Right atrium auricular region (tissue), 2 donors: Measurements from ENCODE around the gene SMIM41. TPM values are rescaled to one million over a fixed set of nuclear protein-coding genes. Genes with fewer than 3 reads are reported as not detected.

Experiments used
- DNase-seq: peaks from one replicate; pipeline ENCODE4 v3.0.0-alpha.2; 2019; ENCODE audit warnings: low spot score
- H3K27ac ChIP-seq, 2 donors: fragments of 200-600 bp; sonication (generic); 1 replicate in 1 of 2; 2 replicates in 1 of 2; pipeline ENCODE4 v1.5.1; 2016 to 2019
- H3K27me3 ChIP-seq, 2 donors: fragments of 200-600 bp; sonication (generic); one replicate each; pipeline versions ENCODE4 v1.5.1 to v1.6.0; 2017 to 2019
- H3K36me3 ChIP-seq: fragments of 200-600 bp; sonication (generic); one replicate; pipeline ENCODE4 v1.5.1; 2016
- H3K4me1 ChIP-seq, 2 donors: fragments of 200-600 bp; sonication (generic); one replicate each; pipeline versions ENCODE4 v1.5.1 to v1.6.0; 2017 to 2019
- H3K4me3 ChIP-seq, 2 donors: fragments of 200-600 bp; sonication (generic); 1 replicate in 1 of 2; 2 replicates in 1 of 2; pipeline ENCODE4 v1.5.1; 2017 to 2019; ENCODE audit warnings: mild to moderate bottlenecking in 1 of 2, moderate library complexity in 1 of 2
- H3K9me3 ChIP-seq, 2 donors: fragments of 200-600 bp; sonication (generic); one replicate each; pipeline ENCODE4 v1.5.1; 2019
- CTCF ChIP-seq, 2 donors: fragments of 200-600 bp; sonication (generic); IDR thresholded peaks; one replicate each; pipeline ENCODE4 v1.5.1; 2019; ENCODE audit warnings: antibody characterized with exemption in 2 of 2
- total RNA-seq, 2 donors: library from RNA; depleted of rRNA; stranded (reverse); fragments of >200 nt; gene quantifications; one replicate each; pipeline ENCODE4 v1.1.0, GENCODE V29; 2016

The SMIM41 gene
- total RNA-seq, 2 donors from 2014 or later, result 0.44 to 3.2 TPM

GRCh38 chr12:52046859-52047258 is 32.6 kb upstream of the SMIM41 start:
- Histone ChIP-seq H3K4me3 (no peak overlapping the region), H3K36me3 (no peaks in the 10 kb centered on the region), H3K9me3 (no peaks in the 10 kb centered on the region), H3K27ac (peak overlapping the region; percentile 94 to 99), H3K4me1 (peaks cover 0 to 86% of the 10 kb centered on the region in 2 donors), H3K27me3 (no peaks in the 10 kb centered on the region)
- DNase-seq, result no peak
- TF ChIP-seq CTCF (IDR thresholded peaks at IDR 0.05), result no peak

- Histone ChIP-seq H3K27ac (peak overlapping the region; percentile 99), H3K36me3 (peaks cover 10% of the 10 kb centered on the region)
Measured at GRCh38 chr12:52049286-52049685, 30.2 kb upstream of the SMIM41 start.

GRCh38 chr12:52049688-52050087 is 29.8 kb upstream of the SMIM41 start:
- Histone ChIP-seq H3K9me3 (no peaks in the 10 kb centered on the region), H3K4me3 (no peak overlapping the region)

More at GRCh38 chr12:52049286-52049685, 30.2 kb upstream of the SMIM41 start:
- H3K4me1 ChIP-seq, result peaks cover 0 to 83% of the 10 kb centered on the region in 2 donors
- no peak overlapping the region for H3K4me3 ChIP-seq
- no peaks in the 10 kb centered on the region for H3K9me3 ChIP-seq
- H3K27me3 ChIP-seq, result no peaks in the 10 kb centered on the region
- DNase-seq, result no peak
- TF ChIP-seq CTCF (IDR thresholded peaks at IDR 0.05), result no peak

GRCh38 chr12:52050116-52050757 is 29.3 kb upstream of the SMIM41 start:
- Histone ChIP-seq H3K4me1 (peaks cover 0 to 85% of the 10 kb centered on the region in 2 donors), H3K36me3 (peaks cover 20% of the 10 kb centered on the region), H3K27ac (peak overlapping the region; percentile 99), H3K27me3 (no peaks in the 10 kb centered on the region), H3K9me3 (no peaks in the 10 kb centered on the region), H3K4me3 (peak overlapping the region; percentile 45 to 67)
- no peak for DNase-seq
- no peak for TF ChIP-seq CTCF (IDR thresholded peaks at IDR 0.05)

More at GRCh38 chr12:52049688-52050087, 29.8 kb upstream of the SMIM41 start:
- Histone ChIP-seq H3K4me1 (peaks cover 0 to 85% of the 10 kb centered on the region in 2 donors), H3K27me3 (no peaks in the 10 kb centered on the region), H3K27ac (peak overlapping the region; percentile 99), H3K36me3 (peaks cover 14% of the 10 kb centered on the region)
- no peak for DNase-seq
- TF ChIP-seq CTCF (IDR thresholded peaks at IDR 0.05), result no peak

- Histone ChIP-seq H3K36me3 (peaks cover 27% of the 10 kb centered on the region), H3K27me3 (no peaks in the 10 kb centered on the region), H3K27ac (peak within 1 kb of the TSS; percentile 99), H3K4me3 (peak within 1 kb of the TSS; percentile 65 to 67), H3K9me3 (no peaks in the 10 kb centered on the region), H3K4me1 (peaks cover 0 to 82% of the 10 kb centered on the region in 2 donors)
- DNase-seq, result peak; percentile 99
- peak in 1 of 2 donors; percentile 56 for TF ChIP-seq CTCF (IDR thresholded peaks at IDR 0.05)
Measured at GRCh38 chr12:52050758-52051541, 28.6 kb upstream of the SMIM41 start, which contains the start of gene NR4A1. Gene NR4A1 (plus strand): TSS chr12:52051442. CDS start chr12:52054329, 2,887 bp downstream.
